NCI-H69 (cell line): ENCODE results near the gene CHRNA1.
"Not testable (repeated sequence)": the region's sequence is repeated elsewhere in the genome, so short reads cannot be mapped to it uniquely, and the experiment has no call there.

ENCODE experiments used
- DNase-seq: peaks from one replicate; lab custom pipeline; 2025; lab: John Stamatoyannopoulos, UW

The CHRNA1 gene

GRCh38 chr2:174717273-174717672 is 47.0 kb downstream of the CHRNA1 start:
- no peak for DNase-seq

GRCh38 chr2:174716785-174717184 is 47.5 kb downstream of the CHRNA1 start:
- no peak for DNase-seq

- no peak for DNase-seq
Observed at GRCh38 chr2:174713686-174714085, 50.6 kb downstream of the CHRNA1 start.

- DNase-seq: no peak
Observed at GRCh38 chr2:174711206-174711605, 53.1 kb downstream of the CHRNA1 start.

GRCh38 chr2:174709416-174710004 is 54.8 kb downstream of the CHRNA1 start:
- DNase-seq: not testable (repeated sequence)

- no peak for DNase-seq
Observed at GRCh38 chr2:174708713-174709112, 55.6 kb downstream of the CHRNA1 start.

- no peak for DNase-seq
Observed at GRCh38 chr2:174705321-174705720, 59.0 kb downstream of the CHRNA1 start.

- no peak for DNase-seq
Observed at GRCh38 chr2:174704642-174705041, 59.6 kb downstream of the CHRNA1 start.

GRCh38 chr2:174704061-174704460 is 60.2 kb downstream of the CHRNA1 start:
- DNase-seq: no peak

- DNase-seq: no peak
Observed at GRCh38 chr2:174703430-174703829, 60.8 kb downstream of the CHRNA1 start.

- no peak for DNase-seq
Observed at GRCh38 chr2:174702541-174702940, 61.7 kb downstream of the CHRNA1 start.

GRCh38 chr2:174699993-174700766 is 64.1 kb downstream of the CHRNA1 start:
- peak; percentile 45 for DNase-seq
